K562 (cell line): ENCODE data around the gene NFS1. TPM values are rescaled to one million over a fixed set of nuclear protein-coding genes. Genes with fewer than 3 reads are reported as not detected.

Experiments used
- FOXK1 ChIP-seq: sonication (generic); formaldehyde crosslinking; IDR thresholded peaks from 2 replicates; pipeline ENCODE4 v1.8.0; 2022; ENCODE audit warnings: missing genetic modification reagents, mild to moderate bottlenecking, borderline replicate concordance
- HDGF ChIP-seq: fragments of 450-650 bp; IDR thresholded peaks from 2 replicates; pipeline ENCODE4 v1.6.1; 2016
- PHB ChIP-seq: fragments of 250-450 bp; sonication (Bioruptor Pico); IDR thresholded peaks from 2 replicates; pipeline ENCODE4 v1.5.0; 2021
- SIRT6 ChIP-seq: IDR thresholded peaks from one replicate; pipeline ENCODE4 v1.6.1; 2012; ENCODE audit warnings: low read depth, mild to moderate bottlenecking, control low read depth, inconsistent platforms, low read length, moderate library complexity
- TCFL5 ChIP-seq: fragments of 250-450 bp; sonication (Bioruptor Pico); conservative IDR thresholded peaks from 2 replicates; pipeline ENCODE4 v1.6.1; 2021; ENCODE audit warnings: mild to moderate bottlenecking, moderate library complexity, matching md5 sums
- ZNF384 ChIP-seq: IDR thresholded peaks from 2 replicates; pipeline ENCODE4 v1.6.1; 2012; ENCODE audit warnings: low read depth, low read length, improper control_type of control experiment
- polyA plus RNA-seq, 8 experiments: library from polyadenylated mRNA; depleted of rRNA in 4 of 8; stranded (reverse) in 5 of 8; unstranded in 3 of 8; fragments of >200 nt; fragmentation: Nextera tagmentation in 2 of 8; fragmentation: Illumina TruSeq in 1 of 8; extraction: Ambion mirVana in 2 of 8; extraction: Trizol in 1 of 8; gene quantifications; 2 replicates each; pipeline versions ENCODE4 v1.2.1 to v1.2.3, GENCODE V29; 2011 to 2014; ENCODE audit warnings: inconsistent platforms in 1 of 8, missing spikeins in 1 of 8
- total RNA-seq, 7 experiments: library from RNA; depleted of rRNA in 6 of 7; stranded (reverse); fragments of >200 nt in 6 of 7; fragmentation: Illumina TruSeq in 2 of 7; extraction: Trizol in 2 of 7; gene quantifications; 2 replicates each; pipeline versions ENCODE4 v1.2.1 to v1.2.3, GENCODE V29; 2011 to 2021; ENCODE audit warnings: low replicate concordance in 1 of 7
- TF ChIP-seq, protein P1 (sequence below): sonication (generic); formaldehyde crosslinking; IDR thresholded peaks from 2 replicates; pipeline ENCODE4 v1.8.0; 2022; ENCODE audit warnings: missing genetic modification reagents, mild to moderate bottlenecking, borderline replicate concordance
- TF ChIP-seq, protein P2 (sequence below): sonication (generic); formaldehyde crosslinking; IDR thresholded peaks from 2 replicates; pipeline ENCODE4 v1.8.1; 2023; ENCODE audit warnings: mild to moderate bottlenecking, missing genetic modification reagents
- TF ChIP-seq, protein P3 (sequence below): sonication (generic); formaldehyde crosslinking; IDR thresholded peaks from 2 replicates; pipeline ENCODE4 v1.8.1; 2022; ENCODE audit warnings: missing genetic modification reagents
- TF ChIP-seq, protein P4 (sequence below): IDR thresholded peaks from 2 replicates; pipeline ENCODE4 v1.6.1; 2014; ENCODE audit warnings: antibody characterized with exemption
- TF ChIP-seq, protein P5 (sequence below): fragments of 450-650 bp; formaldehyde crosslinking; IDR thresholded peaks from 2 replicates; pipeline ENCODE4 v1.4.0; 2020; ENCODE audit warnings: mild to moderate bottlenecking, moderate library complexity
- TF ChIP-seq, protein P6 (sequence below), 2 experiments: IDR thresholded peaks; 2 replicates each; pipeline ENCODE4 v1.6.1; 2012; ENCODE audit warnings: improper control_type of control experiment in 2 of 2, low read depth in 2 of 2, low read length in 2 of 2, borderline replicate concordance in 1 of 2

NFS1 gene
- total and polyA plus RNA-seq, 9 of the 15 experiments (the other 6 are each of a cell fraction or from before 2014, with no cell fraction given) = 11.5 to 84.8 (median 47.1) TPM

DNA sequence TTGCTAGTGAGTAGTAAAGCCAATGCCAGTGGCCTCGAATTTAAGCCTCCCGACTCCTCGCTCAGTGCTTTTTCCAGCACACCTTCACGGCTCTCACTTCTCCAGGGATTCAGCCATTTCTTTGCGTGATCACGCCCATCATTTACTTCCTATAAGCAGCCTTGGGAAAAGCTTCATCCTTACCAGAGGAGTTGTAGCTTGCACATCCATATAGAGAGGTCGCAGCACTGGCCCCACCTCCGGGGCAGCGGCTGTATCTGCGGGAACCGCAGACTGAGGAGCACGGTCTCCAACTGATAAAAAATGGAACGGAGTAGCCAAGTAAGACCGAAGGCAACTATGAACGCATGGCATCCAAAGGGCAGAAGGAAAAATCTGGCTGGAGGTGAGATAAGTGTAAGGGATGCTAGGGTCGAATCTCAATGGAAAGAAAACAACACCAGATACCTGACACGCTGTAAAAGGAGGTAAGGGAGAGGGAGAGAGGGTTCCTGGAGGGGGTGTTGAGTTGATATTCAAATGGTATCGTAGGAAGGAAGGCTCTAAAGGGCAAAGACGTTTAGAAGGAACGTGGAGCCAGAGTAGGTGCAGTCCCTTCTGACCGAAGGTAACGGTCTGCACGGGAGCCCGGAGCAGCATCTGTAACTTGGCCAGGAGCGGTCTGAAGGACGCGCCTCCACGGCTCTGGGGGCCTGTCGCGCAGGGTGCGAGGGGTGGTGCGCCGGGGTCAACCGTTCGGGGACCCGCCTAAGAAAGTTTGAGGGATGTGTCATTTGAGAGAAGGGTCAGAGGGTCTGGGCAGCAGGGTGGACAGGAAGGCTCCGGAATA is 640 bp downstream of the NFS1 start (continued):
- TF ChIP-seq, protein P1, sequence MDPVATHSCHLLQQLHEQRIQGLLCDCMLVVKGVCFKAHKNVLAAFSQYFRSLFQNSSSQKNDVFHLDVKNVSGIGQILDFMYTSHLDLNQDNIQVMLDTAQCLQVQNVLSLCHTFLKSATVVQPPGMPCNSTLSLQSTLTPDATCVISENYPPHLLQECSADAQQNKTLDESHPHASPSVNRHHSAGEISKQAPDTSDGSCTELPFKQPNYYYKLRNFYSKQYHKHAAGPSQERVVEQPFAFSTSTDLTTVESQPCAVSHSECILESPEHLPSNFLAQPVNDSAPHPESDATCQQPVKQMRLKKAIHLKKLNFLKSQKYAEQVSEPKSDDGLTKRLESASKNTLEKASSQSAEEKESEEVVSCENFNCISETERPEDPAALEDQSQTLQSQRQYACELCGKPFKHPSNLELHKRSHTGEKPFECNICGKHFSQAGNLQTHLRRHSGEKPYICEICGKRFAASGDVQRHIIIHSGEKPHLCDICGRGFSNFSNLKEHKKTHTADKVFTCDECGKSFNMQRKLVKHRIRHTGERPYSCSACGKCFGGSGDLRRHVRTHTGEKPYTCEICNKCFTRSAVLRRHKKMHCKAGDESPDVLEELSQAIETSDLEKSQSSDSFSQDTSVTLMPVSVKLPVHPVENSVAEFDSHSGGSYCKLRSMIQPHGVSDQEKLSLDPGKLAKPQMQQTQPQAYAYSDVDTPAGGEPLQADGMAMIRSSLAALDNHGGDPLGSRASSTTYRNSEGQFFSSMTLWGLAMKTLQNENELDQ (CRISPR knock-in tag) = 0 out of 2 replicates have a peak, but pooled peaks have one; percentile 36
- TF ChIP-seq, protein P2, sequence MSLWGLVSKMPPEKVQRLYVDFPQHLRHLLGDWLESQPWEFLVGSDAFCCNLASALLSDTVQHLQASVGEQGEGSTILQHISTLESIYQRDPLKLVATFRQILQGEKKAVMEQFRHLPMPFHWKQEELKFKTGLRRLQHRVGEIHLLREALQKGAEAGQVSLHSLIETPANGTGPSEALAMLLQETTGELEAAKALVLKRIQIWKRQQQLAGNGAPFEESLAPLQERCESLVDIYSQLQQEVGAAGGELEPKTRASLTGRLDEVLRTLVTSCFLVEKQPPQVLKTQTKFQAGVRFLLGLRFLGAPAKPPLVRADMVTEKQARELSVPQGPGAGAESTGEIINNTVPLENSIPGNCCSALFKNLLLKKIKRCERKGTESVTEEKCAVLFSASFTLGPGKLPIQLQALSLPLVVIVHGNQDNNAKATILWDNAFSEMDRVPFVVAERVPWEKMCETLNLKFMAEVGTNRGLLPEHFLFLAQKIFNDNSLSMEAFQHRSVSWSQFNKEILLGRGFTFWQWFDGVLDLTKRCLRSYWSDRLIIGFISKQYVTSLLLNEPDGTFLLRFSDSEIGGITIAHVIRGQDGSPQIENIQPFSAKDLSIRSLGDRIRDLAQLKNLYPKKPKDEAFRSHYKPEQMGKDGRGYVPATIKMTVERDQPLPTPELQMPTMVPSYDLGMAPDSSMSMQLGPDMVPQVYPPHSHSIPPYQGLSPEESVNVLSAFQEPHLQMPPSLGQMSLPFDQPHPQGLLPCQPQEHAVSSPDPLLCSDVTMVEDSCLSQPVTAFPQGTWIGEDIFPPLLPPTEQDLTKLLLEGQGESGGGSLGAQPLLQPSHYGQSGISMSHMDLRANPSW (CRISPR knock-in tag) = no peak
- TF ChIP-seq, protein P3, sequence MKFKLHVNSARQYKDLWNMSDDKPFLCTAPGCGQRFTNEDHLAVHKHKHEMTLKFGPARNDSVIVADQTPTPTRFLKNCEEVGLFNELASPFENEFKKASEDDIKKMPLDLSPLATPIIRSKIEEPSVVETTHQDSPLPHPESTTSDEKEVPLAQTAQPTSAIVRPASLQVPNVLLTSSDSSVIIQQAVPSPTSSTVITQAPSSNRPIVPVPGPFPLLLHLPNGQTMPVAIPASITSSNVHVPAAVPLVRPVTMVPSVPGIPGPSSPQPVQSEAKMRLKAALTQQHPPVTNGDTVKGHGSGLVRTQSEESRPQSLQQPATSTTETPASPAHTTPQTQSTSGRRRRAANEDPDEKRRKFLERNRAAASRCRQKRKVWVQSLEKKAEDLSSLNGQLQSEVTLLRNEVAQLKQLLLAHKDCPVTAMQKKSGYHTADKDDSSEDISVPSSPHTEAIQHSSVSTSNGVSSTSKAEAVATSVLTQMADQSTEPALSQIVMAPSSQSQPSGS (CRISPR knock-in tag) = no peak
- TF ChIP-seq, protein P4, sequence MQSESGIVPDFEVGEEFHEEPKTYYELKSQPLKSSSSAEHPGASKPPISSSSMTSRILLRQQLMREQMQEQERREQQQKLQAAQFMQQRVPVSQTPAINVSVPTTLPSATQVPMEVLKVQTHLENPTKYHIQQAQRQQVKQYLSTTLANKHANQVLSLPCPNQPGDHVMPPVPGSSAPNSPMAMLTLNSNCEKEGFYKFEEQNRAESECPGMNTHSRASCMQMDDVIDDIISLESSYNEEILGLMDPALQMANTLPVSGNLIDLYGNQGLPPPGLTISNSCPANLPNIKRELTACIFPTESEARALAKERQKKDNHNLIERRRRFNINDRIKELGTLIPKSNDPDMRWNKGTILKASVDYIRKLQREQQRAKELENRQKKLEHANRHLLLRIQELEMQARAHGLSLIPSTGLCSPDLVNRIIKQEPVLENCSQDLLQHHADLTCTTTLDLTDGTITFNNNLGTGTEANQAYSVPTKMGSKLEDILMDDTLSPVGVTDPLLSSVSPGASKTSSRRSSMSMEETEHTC = no peak
- TF ChIP-seq SIRT6 (no peak), HDGF (0 out of 2 replicates have a peak, but pooled peaks have one; percentile 59), ZNF384 (no peak), FOXK1 (CRISPR knock-in tag) (peak; percentile 41; the same call in 1 of the 2 replicates), PHB (no peak), TCFL5 (CRISPR knock-in tag) (no peak)
- TF ChIP-seq, protein P5, sequence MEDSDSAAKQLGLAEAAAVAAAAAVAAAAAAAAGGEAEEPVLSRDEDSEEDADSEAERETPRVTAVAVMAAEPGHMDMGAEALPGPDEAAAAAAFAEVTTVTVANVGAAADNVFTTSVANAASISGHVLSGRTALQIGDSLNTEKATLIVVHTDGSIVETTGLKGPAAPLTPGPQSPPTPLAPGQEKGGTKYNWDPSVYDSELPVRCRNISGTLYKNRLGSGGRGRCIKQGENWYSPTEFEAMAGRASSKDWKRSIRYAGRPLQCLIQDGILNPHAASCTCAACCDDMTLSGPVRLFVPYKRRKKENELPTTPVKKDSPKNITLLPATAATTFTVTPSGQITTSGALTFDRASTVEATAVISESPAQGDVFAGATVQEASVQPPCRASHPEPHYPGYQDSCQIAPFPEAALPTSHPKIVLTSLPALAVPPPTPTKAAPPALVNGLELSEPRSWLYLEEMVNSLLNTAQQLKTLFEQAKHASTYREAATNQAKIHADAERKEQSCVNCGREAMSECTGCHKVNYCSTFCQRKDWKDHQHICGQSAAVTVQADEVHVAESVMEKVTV (CRISPR knock-in tag) = no peak
- TF ChIP-seq, protein P6, sequence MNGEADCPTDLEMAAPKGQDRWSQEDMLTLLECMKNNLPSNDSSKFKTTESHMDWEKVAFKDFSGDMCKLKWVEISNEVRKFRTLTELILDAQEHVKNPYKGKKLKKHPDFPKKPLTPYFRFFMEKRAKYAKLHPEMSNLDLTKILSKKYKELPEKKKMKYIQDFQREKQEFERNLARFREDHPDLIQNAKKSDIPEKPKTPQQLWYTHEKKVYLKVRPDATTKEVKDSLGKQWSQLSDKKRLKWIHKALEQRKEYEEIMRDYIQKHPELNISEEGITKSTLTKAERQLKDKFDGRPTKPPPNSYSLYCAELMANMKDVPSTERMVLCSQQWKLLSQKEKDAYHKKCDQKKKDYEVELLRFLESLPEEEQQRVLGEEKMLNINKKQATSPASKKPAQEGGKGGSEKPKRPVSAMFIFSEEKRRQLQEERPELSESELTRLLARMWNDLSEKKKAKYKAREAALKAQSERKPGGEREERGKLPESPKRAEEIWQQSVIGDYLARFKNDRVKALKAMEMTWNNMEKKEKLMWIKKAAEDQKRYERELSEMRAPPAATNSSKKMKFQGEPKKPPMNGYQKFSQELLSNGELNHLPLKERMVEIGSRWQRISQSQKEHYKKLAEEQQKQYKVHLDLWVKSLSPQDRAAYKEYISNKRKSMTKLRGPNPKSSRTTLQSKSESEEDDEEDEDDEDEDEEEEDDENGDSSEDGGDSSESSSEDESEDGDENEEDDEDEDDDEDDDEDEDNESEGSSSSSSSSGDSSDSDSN (IDR thresholded peaks at IDR 0.05; ENCODE audit: borderline replicate concordance in 1 of 2, low read depth in 2 of 2, low read length in 2 of 2) = 0 out of 4 replicates have a peak, but pooled peaks of 1 of the 2 experiments have one; percentile 38
